Measurements from ENCODE around the gene GPR55. TPM values are rescaled to one million over a fixed set of nuclear protein-coding genes. Genes with fewer than 3 reads are reported as not detected.

GPR55 gene
- total and polyA plus RNA-seq, 10 of the 15 experiments (the other 5 are each of a cell fraction or from before 2014, with no cell fraction given), result 2.1 to 30.1 (median 16.2) TPM

- no TSS peak for BruUV-seq (replicated peaks)
- ATAC-seq (no peak), FAIRE-seq (no peak), DNase-seq (ENCODE audit: low read depth, low spot score) (no peak)
- H3K9me3 ChIP-seq (replicated peaks; ENCODE audit: control insufficient read depth, insufficient read depth, low read length), result peaks cover 1% of the 10 kb centered on the region; the same call in 2 of the 3 replicates
- no peak overlapping the region for H3K9ac ChIP-seq (ENCODE audit: control insufficient read depth, insufficient read depth, low read length)
- CTCF ChIA-PET, result interaction anchor here (0.9 to 1.1 kb wide), 4 partner anchors 11 to 42 kb away, joined by 3 to 4 read pairs (median 4); partner anchors contain the start of gene GPR55
- TF ChIP-seq YY1 (IDR thresholded peaks at IDR 0.05; ENCODE audit: low read depth, low read length), result no peak
- no peak for TF ChIP-seq NKRF (conservative IDR thresholded peaks at IDR 0.05)
- TF ChIP-seq MLLT1 (IDR thresholded peaks at IDR 0.05), result no peak
- no peak for TF ChIP-seq SPI1 (IDR thresholded peaks at IDR 0.05; ENCODE audit: borderline replicate concordance, insufficient read depth, low read depth, low read length)
- no peak for TF ChIP-seq HSF1 (IDR thresholded peaks at IDR 0.05; ENCODE audit: low read depth, low read length)
- TF ChIP-seq DPF2 (IDR thresholded peaks at IDR 0.05), result no peak
- no peak for TF ChIP-seq SUPT20H (IDR thresholded peaks at IDR 0.05; ENCODE audit: borderline replicate concordance, control insufficient read depth, low read depth, low read length)
- TF ChIP-seq RAD51 (IDR thresholded peaks at IDR 0.05), result no peak
- no peak for TF ChIP-seq MXI1 (IDR thresholded peaks at IDR 0.05; ENCODE audit: low read depth, low read length)
- TF ChIP-seq PRDM15 (CRISPR knock-in tag; IDR thresholded peaks at IDR 0.05), result no peak
- no peak for TF ChIP-seq BMI1 (IDR thresholded peaks at IDR 0.05; ENCODE audit: borderline replicate concordance)
- TF ChIP-seq ZNF274 (IDR thresholded peaks at IDR 0.05; ENCODE audit: insufficient read depth, insufficient read length), result no peak
- no peak for TF ChIP-seq CREM (IDR thresholded peaks at IDR 0.05; ENCODE audit: low read depth)
- no peak for TF ChIP-seq WRNIP1 (IDR thresholded peaks at IDR 0.05; ENCODE audit: borderline replicate concordance, low read depth, low read length)
- H3K27me3 ChIP-seq (replicated peaks in 1 of 2; ENCODE audit: control insufficient read depth in 2 of 2, insufficient read depth in 2 of 2, low read length in 1 of 2), result no peaks in the 10 kb centered on the region
- POLR2A ChIA-PET, result no interaction called here
- H3K79me2 ChIP-seq (ENCODE audit: control insufficient read depth, insufficient read depth, low read length), result no peaks in the 10 kb centered on the region
- no peak overlapping the region for H3K27ac ChIP-seq (ENCODE audit: control insufficient read depth, insufficient read depth)
- no peak overlapping the region for H2AFZ ChIP-seq (ENCODE audit: control insufficient read depth, low read depth, low read length)
- RAD21 ChIA-PET (ENCODE audit: unreplicated experiment), result interaction anchor here (0.8 to 1.4 kb wide), 3 partner anchors 17 to 94 kb away, joined by 3 to 4 read pairs (median 3); no protein-coding TSS in a partner anchor
- no peak overlapping the region for H3K4me3 ChIP-seq
- H3K36me3 ChIP-seq (ENCODE audit: control insufficient read depth in 2 of 2, insufficient read depth in 2 of 2, low read length in 1 of 2), result no peaks in the 10 kb centered on the region
- H3K4me2 ChIP-seq (ENCODE audit: control insufficient read depth, insufficient read depth), result no peak overlapping the region
- in situ Hi-C loops (cut with MboI), result no loop called here
- intact Hi-C loops (cut with micrococcal nuclease; ENCODE audit: unreplicated experiment), result no loop called here
- peaks cover 44% of the 10 kb centered on the region for H3K4me1 ChIP-seq (ENCODE audit: control insufficient read depth, insufficient read depth, low read length)
- 60% methylated on average over 4 of the region's 4 CpGs for WGBS (ENCODE audit: insufficient coverage, insufficient replicate concordance, low lambda C conversion rate, missing lambda C conversion rate)
- SMC1A ChIA-PET (ENCODE audit: uncharacterized antibody, unreplicated experiment), result interaction anchor here (1.2 to 1.5 kb wide), 3 partner anchors 18 to 101 kb away, joined by 3 to 6 read pairs (median 3); no protein-coding TSS in a partner anchor
- H4K20me1 ChIP-seq (ENCODE audit: control insufficient read depth, insufficient read depth), result no peaks in the 10 kb centered on the region
Measured at GRCh38 chr2:230890646-230891045, 34.4 kb downstream of the GPR55 start.
